ENCODE results near the gene PCBP1.
"Not testable (repeated sequence)": the region's sequence is repeated elsewhere in the genome, so short reads cannot be mapped to it uniquely, and the experiment has no call there.

DNA sequence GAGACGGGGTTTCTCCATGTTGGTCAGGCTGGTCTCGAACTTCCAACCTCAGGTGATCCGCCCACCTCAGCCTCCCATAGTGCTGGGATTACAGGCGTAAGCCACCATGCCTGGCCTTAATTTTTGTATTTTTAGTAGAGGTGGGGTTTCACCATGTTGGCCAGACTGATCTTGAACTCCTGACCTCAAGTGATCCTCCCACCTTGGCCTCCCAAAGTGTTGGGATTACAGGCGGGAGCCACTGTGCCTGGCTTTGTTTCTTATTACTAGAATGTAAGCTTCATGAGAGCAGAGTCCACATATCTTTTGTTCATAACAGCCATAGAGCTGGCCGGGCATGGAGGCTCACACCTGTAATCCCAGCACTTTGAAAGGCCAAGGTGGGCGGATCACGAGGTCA, 18.9 kb downstream of the PCBP1 start:
- not testable (repeated sequence) for TF ChIP-seq EP300, POLR2A, POLR2AphosphoS5 (IDR thresholded peaks at IDR 0.05)
- TF ChIP-seq, protein P1, sequence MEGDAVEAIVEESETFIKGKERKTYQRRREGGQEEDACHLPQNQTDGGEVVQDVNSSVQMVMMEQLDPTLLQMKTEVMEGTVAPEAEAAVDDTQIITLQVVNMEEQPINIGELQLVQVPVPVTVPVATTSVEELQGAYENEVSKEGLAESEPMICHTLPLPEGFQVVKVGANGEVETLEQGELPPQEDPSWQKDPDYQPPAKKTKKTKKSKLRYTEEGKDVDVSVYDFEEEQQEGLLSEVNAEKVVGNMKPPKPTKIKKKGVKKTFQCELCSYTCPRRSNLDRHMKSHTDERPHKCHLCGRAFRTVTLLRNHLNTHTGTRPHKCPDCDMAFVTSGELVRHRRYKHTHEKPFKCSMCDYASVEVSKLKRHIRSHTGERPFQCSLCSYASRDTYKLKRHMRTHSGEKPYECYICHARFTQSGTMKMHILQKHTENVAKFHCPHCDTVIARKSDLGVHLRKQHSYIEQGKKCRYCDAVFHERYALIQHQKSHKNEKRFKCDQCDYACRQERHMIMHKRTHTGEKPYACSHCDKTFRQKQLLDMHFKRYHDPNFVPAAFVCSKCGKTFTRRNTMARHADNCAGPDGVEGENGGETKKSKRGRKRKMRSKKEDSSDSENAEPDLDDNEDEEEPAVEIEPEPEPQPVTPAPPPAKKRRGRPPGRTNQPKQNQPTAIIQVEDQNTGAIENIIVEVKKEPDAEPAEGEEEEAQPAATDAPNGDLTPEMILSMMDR (IDR thresholded peaks at IDR 0.05), result not testable (repeated sequence)
